Thymus (tissue), 11 donors: Measurements from ENCODE around the gene RPL41. TPM values are rescaled to one million over a fixed set of nuclear protein-coding genes. Genes with fewer than 3 reads are reported as not detected.
"Not testable (repeated sequence)": the region's sequence is repeated elsewhere in the genome, so short reads cannot be mapped to it uniquely, and the experiment has no call there.

Experiments used
- DNase-seq, 9 donors: peaks; one replicate each; pipeline ENCODE4 v3.0.0-alpha.2; 2013; ENCODE audit warnings: low spot score in 9 of 9, low read depth in 6 of 9, missing footprints in 1 of 9
- H3K27ac ChIP-seq, 2 donors: one replicate each; pipeline ENCODE4 v1.5.1; 2013; ENCODE audit warnings: control low read depth in 1 of 2, low read depth in 1 of 2, low read length in 1 of 2, mild to moderate bottlenecking in 1 of 2, moderate library complexity in 1 of 2
- H3K27me3 ChIP-seq, 2 donors: one replicate each; pipeline ENCODE4 v1.5.1; 2013; ENCODE audit warnings: low read length in 1 of 2; ENCODE audit not compliant: control insufficient read depth in 2 of 2, insufficient read depth in 1 of 2
- H3K36me3 ChIP-seq, 2 donors: one replicate each; pipeline ENCODE4 v1.5.1; 2013; ENCODE audit warnings: low read length in 1 of 2, mild to moderate bottlenecking in 1 of 2, moderate library complexity in 1 of 2; ENCODE audit not compliant: control insufficient read depth in 2 of 2, insufficient read depth in 2 of 2
- H3K4me1 ChIP-seq, 2 donors: one replicate each; pipeline ENCODE4 v1.5.1; 2013; ENCODE audit warnings: low read length in 2 of 2; ENCODE audit not compliant: control insufficient read depth in 2 of 2, insufficient read depth in 2 of 2
- H3K4me3 ChIP-seq, 2 donors: one replicate each; pipeline ENCODE4 v1.5.1; 2013; ENCODE audit warnings: low read length in 2 of 2, control low read depth in 1 of 2, mild to moderate bottlenecking in 1 of 2
- H3K9me3 ChIP-seq, 2 donors: one replicate each; pipeline ENCODE4 v1.5.1; 2013; ENCODE audit warnings: low read length in 1 of 2, mild to moderate bottlenecking in 1 of 2; ENCODE audit not compliant: control insufficient read depth in 2 of 2, insufficient read depth in 1 of 2
- WGBS: extraction: QIAGEN DNeasy Blood & Tissue Kit; methylation state at CpG from one replicate; pipeline ENCODE4 v1.1.7; 2013; 5-methylcytosine and 5-hydroxymethylcytosine counted together
- polyA plus RNA-seq: library from polyadenylated mRNA; stranded (reverse); fragments of 200-250 nt; gene quantifications from one replicate; pipeline ENCODE4 v1.2.3, GENCODE V29; 2013
- total RNA-seq: library from RNA; stranded (reverse); fragments of 120-200 nt; gene quantifications from one replicate; pipeline ENCODE4 v1.2.4, GENCODE V29; 2013
- donor health status: healthy.

Gene RPL41
- total and polyA plus RNA-seq, 2 donors: 5,569 to 9,819 TPM

DNA sequence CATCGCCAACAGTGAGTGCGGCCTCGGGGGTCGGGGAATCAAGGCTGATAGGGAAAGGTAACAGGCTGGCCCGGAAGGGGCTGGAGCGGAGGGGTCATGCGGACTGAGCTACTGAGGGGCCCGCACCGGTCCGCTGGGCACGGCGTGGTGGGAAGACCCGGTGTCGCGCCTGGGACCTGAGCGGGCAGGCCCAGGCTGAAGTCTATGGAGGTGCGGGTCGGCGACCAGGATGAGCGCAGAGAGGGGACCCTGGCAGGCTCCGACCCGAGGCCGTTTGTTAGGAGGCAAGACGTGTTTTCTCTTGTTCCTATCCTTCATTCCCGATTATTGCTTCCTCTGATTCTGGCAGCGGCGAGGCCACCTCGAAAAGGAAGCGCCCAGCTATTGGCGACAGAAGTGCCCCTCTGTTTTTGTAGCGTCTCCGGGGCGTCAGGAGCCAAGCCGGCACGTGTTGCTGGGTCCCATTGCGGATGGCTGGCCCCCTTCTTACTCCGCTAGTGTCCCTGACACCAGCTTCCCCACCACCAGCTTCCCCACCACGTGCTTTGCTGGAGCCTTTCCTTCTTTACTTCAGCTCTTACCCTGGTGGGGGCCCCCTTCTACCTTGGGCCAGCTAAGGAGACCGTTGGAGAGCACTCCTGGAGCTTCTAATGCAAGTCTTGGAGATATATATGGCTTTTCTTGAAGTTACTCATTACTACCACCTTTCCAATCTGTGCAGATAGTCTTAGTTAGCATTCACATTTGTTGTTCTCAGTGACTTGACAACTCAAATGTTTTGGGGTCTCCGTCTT lies 11.4 kb upstream of the RPL41 start:
- Histone ChIP-seq H3K36me3 (peaks cover 19 to 38% of the 10 kb centered on the region in 2 donors), H3K27me3 (no peaks in the 10 kb centered on the region), H3K9me3 (peaks cover 0 to 5% of the 10 kb centered on the region in 2 donors), H3K4me1 (peaks cover 15 to 37% of the 10 kb centered on the region in 2 donors), H3K27ac (peak overlapping the region; percentile 78 to 93), H3K4me3 (peak overlapping the region; percentile 84 to 90)
- DNase-seq: peak in 3 of 9 donors; percentile 7 to 30 (median 12)
- 2% methylated on average over 40 of the region's 40 CpGs for WGBS

- peaks cover 15 to 37% of the 10 kb centered on the region in 2 donors for H3K4me1 ChIP-seq
- peaks cover 0 to 5% of the 10 kb centered on the region in 2 donors for H3K9me3 ChIP-seq
- peaks cover 22 to 43% of the 10 kb centered on the region in 2 donors for H3K36me3 ChIP-seq
- 32% methylated on average over 2 of the region's 2 CpGs for WGBS
- peak overlapping the region; percentile 84 to 90 for H3K4me3 ChIP-seq
- H3K27me3 ChIP-seq: no peaks in the 10 kb centered on the region
- DNase-seq: no peak
- peak overlapping the region in 1 of 2 donors; percentile 29 for H3K27ac ChIP-seq
Observed at GRCh38 chr12:56105609-56105902, 10.9 kb upstream of the RPL41 start.

- no peak overlapping the region for H3K27ac ChIP-seq
- 97% methylated on average over 3 of the region's 3 CpGs for WGBS
- no peak overlapping the region for H3K4me3 ChIP-seq
- H3K36me3 ChIP-seq: peaks cover 37 to 60% of the 10 kb centered on the region in 2 donors
- H3K27me3 ChIP-seq: no peaks in the 10 kb centered on the region
- DNase-seq: no peak
- peaks cover 0 to 5% of the 10 kb centered on the region in 2 donors for H3K9me3 ChIP-seq
- peaks cover 15 to 35% of the 10 kb centered on the region in 2 donors for H3K4me1 ChIP-seq
Observed at GRCh38 chr12:56107242-56107641, 9.2 kb upstream of the RPL41 start.

DNA sequence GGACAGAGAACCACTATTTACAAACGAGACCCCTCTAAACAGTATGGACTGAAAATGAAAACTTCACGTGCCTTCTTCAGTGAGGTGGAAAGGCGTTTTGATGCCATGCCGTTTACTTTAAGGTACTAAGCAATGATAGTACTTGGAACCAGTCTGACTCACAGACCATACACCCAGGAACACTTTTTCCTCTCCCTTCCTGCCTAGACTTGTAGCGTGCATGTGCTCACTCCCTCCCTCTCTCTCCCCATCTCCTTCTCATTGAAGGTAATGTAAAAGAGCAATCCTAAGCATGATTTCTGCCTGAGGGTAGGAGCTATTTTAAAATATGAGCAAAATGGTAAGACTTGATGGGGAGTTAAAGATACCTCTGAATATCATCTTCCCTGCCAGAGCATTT lies 5.9 kb upstream of the RPL41 start:
- Histone ChIP-seq H3K4me1 (peaks cover 6 to 17% of the 10 kb centered on the region in 2 donors), H3K36me3 (peaks cover 50 to 73% of the 10 kb centered on the region in 2 donors), H3K27ac (no peak overlapping the region), H3K4me3 (no peak overlapping the region), H3K9me3 (peaks cover 0 to 4% of the 10 kb centered on the region in 2 donors), H3K27me3 (no peaks in the 10 kb centered on the region)
- no peak for DNase-seq
- 96% methylated on average over 5 of the region's 5 CpGs for WGBS

- Histone ChIP-seq H3K9me3 (peaks cover 0 to 5% of the 10 kb centered on the region in 2 donors), H3K4me1 (peaks cover 7 to 18% of the 10 kb centered on the region in 2 donors), H3K27me3 (no peaks in the 10 kb centered on the region), H3K36me3 (peaks cover 40 to 47% of the 10 kb centered on the region in 2 donors), H3K27ac (no peak overlapping the region), H3K4me3 (no peak overlapping the region)
- no peak for DNase-seq
- 98% methylated on average over 1 of the region's 1 CpG for WGBS
Observed at GRCh38 chr12:56114084-56114483, 2.3 kb upstream of the RPL41 start.

DNA sequence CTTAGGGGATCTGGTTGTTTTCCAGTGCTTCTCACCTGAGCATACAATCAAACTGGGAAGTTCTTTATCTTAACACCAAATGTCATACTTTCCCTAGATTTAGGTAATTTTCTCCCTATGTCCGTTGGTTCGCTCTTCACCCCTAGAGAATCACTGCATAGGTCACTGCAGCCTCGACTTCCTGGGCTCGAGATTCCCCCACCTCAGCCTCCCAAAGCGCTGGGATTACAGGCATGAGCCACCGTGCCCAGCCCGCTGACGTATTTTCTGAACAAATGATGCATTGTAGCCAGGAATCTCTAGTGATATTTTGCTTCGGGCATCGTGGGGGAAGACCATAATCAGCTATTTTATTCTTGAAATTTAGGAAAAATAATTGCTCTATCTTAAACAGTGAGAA lies 1.1 kb upstream of the RPL41 start:
- no peak for DNase-seq
- Histone ChIP-seq H3K4me1 (peaks cover 10 to 27% of the 10 kb centered on the region in 2 donors), H3K27me3 (no peaks in the 10 kb centered on the region), H3K4me3 (peak overlapping the region; percentile 61 to 88), H3K36me3 (peaks cover 31 to 39% of the 10 kb centered on the region in 2 donors), H3K9me3 (peaks cover 0 to 5% of the 10 kb centered on the region in 2 donors), H3K27ac (no peak overlapping the region)
- 66% methylated on average over 10 of the region's 10 CpGs for WGBS

DNA sequence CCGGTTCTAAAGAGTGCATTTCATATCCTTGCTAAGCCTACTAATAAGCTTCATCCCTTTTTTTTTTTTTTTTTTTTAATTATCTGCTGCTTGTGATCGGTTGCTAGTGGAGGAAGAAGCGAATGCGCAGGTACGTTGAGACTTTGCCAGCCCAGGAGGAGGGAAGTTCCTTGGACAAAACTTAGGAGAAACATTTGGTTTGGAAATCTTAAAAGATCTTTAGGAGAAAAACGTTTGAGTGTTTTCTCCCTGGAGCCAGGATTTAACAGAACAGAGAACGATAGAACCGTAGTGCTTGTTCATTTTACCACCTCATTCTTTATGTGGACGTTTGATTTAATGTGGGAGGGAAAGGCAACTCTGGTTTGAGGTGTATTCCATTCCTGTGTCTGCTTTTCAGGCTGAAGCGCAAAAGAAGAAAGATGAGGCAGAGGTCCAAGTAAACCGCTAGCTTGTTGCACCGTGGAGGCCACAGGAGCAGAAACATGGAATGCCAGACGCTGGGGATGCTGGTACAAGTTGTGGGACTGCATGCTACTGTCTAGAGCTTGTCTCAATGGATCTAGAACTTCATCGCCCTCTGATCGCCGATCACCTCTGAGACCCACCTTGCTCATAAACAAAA lies 761 bp downstream of the RPL41 start:
- H3K4me1 ChIP-seq: peaks cover 10 to 27% of the 10 kb centered on the region in 2 donors
- 9% methylated on average over 12 of the region's 16 CpGs for WGBS
- peak in 2 of 9 donors; percentile 7 to 28 for DNase-seq
- H3K27me3 ChIP-seq, H3K9me3 ChIP-seq: not testable (repeated sequence)
- peak overlapping the region; percentile 95 for H3K27ac ChIP-seq
- H3K36me3 ChIP-seq: peaks cover 28 to 38% of the 10 kb centered on the region in 2 donors
- H3K4me3 ChIP-seq: peak overlapping the region; percentile 71 to 88

- H3K9me3 ChIP-seq: peaks cover 0 to 5% of the 10 kb centered on the region in 2 donors
- H3K4me1 ChIP-seq: peaks cover 10 to 27% of the 10 kb centered on the region in 2 donors
- under 1% methylated on average over 61 of the region's 61 CpGs for WGBS
- H3K4me3 ChIP-seq: peak within 1 kb of the TSS; percentile 71 to 88
- H3K27ac ChIP-seq: peak within 1 kb of the TSS; percentile 85 to 95
- peaks cover 21 to 34% of the 10 kb centered on the region in 2 donors for H3K36me3 ChIP-seq
- DNase-seq: peak; percentile 94 to 99 (median 98)
- no peaks in the 10 kb centered on the region for H3K27me3 ChIP-seq
Observed at GRCh38 chr12:56117778-56118687, 1.6 kb downstream of the RPL41 start, which contains the start of gene ZC3H10. ZC3H10 (plus strand) TSS chr12:56118266; CDS start chr12:56120563, 2,297 bp downstream.
